ENCODE measurements around the gene SLC6A13.

The SLC6A13 gene

GRCh38 chr12:286531-287300, 24.1 kb upstream of the SLC6A13 start:
- Mint-ChIP-seq H3K36me3 (ENCODE audit: insufficient read depth) (peaks cover 51% of the 10 kb centered on the region), H3K4me3 (peak overlapping the region in 1 of 2 donors; percentile 34), H3K4me1 (ENCODE audit: low read depth in 2 of 2) (peaks cover 15 to 34% of the 10 kb centered on the region in 2 donors), H3K27ac (peak overlapping the region; percentile 65 to 84), H3K27me3 (no peaks in the 10 kb centered on the region), H3K9me3 (no peaks in the 10 kb centered on the region)
- ATAC-seq (replicated peaks) (no peak), DNase-seq (no peak)

- Mint-ChIP-seq H3K4me3 (no peak overlapping the region), H3K4me1 (ENCODE audit: low read depth in 2 of 2) (peaks cover 1 to 3% of the 10 kb centered on the region in 2 donors), H3K36me3 (ENCODE audit: insufficient read depth) (peaks cover 10% of the 10 kb centered on the region), H3K27ac (peak overlapping the region in 1 of 2 donors; percentile 71), H3K9me3 (peaks cover 0 to 2% of the 10 kb centered on the region in 2 donors), H3K27me3 (no peaks in the 10 kb centered on the region)
- DNase-seq (no peak), ATAC-seq (replicated peaks) (no peak)
Observed at GRCh38 chr12:278046-278445, 15.4 kb upstream of the SLC6A13 start.

- peaks cover 1 to 3% of the 10 kb centered on the region in 2 donors for H3K4me1 Mint-ChIP-seq (ENCODE audit: low read depth in 2 of 2)
- no peak for ATAC-seq (replicated peaks)
Observed at GRCh38 chr12:275812-276211, 13.2 kb upstream of the SLC6A13 start.

GRCh38 chr12:273382-273781, 10.7 kb upstream of the SLC6A13 start:
- H3K4me1 Mint-ChIP-seq (ENCODE audit: low read depth in 2 of 2), result peaks cover 1 to 3% of the 10 kb centered on the region in 2 donors
- ATAC-seq (replicated peaks), result no peak
- H3K36me3 Mint-ChIP-seq (ENCODE audit: insufficient read depth), result no peaks in the 10 kb centered on the region
- peaks cover 0 to 2% of the 10 kb centered on the region in 2 donors for H3K9me3 Mint-ChIP-seq
- no peak overlapping the region for H3K27ac Mint-ChIP-seq
- DNase-seq, result no peak
- no peaks in the 10 kb centered on the region for H3K27me3 Mint-ChIP-seq
- H3K4me3 Mint-ChIP-seq, result no peak overlapping the region

More at GRCh38 chr12:275812-276211, 13.2 kb upstream of the SLC6A13 start:
- no peaks in the 10 kb centered on the region for H3K27me3 Mint-ChIP-seq
- H3K9me3 Mint-ChIP-seq, result peaks cover 0 to 2% of the 10 kb centered on the region in 2 donors
- peaks cover 4% of the 10 kb centered on the region for H3K36me3 Mint-ChIP-seq (ENCODE audit: insufficient read depth)
- no peak overlapping the region for H3K4me3 Mint-ChIP-seq
- no peak overlapping the region for H3K27ac Mint-ChIP-seq
- DNase-seq, result no peak

GRCh38 chr12:272942-273341, 10.3 kb upstream of the SLC6A13 start:
- no peak for DNase-seq
- no peaks in the 10 kb centered on the region for H3K27me3 Mint-ChIP-seq
- no peaks in the 10 kb centered on the region for H3K9me3 Mint-ChIP-seq
- ATAC-seq (replicated peaks), result no peak
- peaks cover 0 to 3% of the 10 kb centered on the region in 2 donors for H3K4me1 Mint-ChIP-seq (ENCODE audit: low read depth in 2 of 2)
- H3K27ac Mint-ChIP-seq, result no peak overlapping the region
- no peak overlapping the region for H3K4me3 Mint-ChIP-seq
- H3K36me3 Mint-ChIP-seq (ENCODE audit: insufficient read depth), result no peaks in the 10 kb centered on the region

- Mint-ChIP-seq H3K4me3 (no peak overlapping the region), H3K9me3 (no peaks in the 10 kb centered on the region), H3K27me3 (no peaks in the 10 kb centered on the region), H3K4me1 (ENCODE audit: low read depth in 2 of 2) (no peaks in the 10 kb centered on the region), H3K36me3 (ENCODE audit: insufficient read depth) (no peaks in the 10 kb centered on the region), H3K27ac (no peak overlapping the region)
- ATAC-seq (replicated peaks) (no peak), DNase-seq (no peak)
Observed at GRCh38 chr12:271161-271560, 8.5 kb upstream of the SLC6A13 start.

- no peak overlapping the region for H3K4me3 Mint-ChIP-seq
- no peaks in the 10 kb centered on the region for H3K36me3 Mint-ChIP-seq (ENCODE audit: insufficient read depth)
Observed at GRCh38 chr12:269191-269590, 6.6 kb upstream of the SLC6A13 start.

GRCh38 chr12:268483-268840, 5.8 kb upstream of the SLC6A13 start:
- Mint-ChIP-seq H3K27me3 (no peaks in the 10 kb centered on the region), H3K4me1 (ENCODE audit: low read depth in 2 of 2) (peaks cover 0 to 1% of the 10 kb centered on the region in 2 donors), H3K36me3 (ENCODE audit: insufficient read depth) (peaks cover 3% of the 10 kb centered on the region), H3K27ac (peak overlapping the region in 1 of 2 donors; percentile 8), H3K4me3 (no peak overlapping the region), H3K9me3 (no peaks in the 10 kb centered on the region)
- ATAC-seq (replicated peaks), result no peak
- DNase-seq, result no peak

More at GRCh38 chr12:269191-269590, 6.6 kb upstream of the SLC6A13 start:
- Mint-ChIP-seq H3K4me1 (ENCODE audit: low read depth in 2 of 2) (peaks cover 0 to 1% of the 10 kb centered on the region in 2 donors), H3K27me3 (no peaks in the 10 kb centered on the region), H3K27ac (no peak overlapping the region), H3K9me3 (no peaks in the 10 kb centered on the region)
- no peak for DNase-seq
- no peak for ATAC-seq (replicated peaks)

- no peaks in the 10 kb centered on the region for H3K27me3 Mint-ChIP-seq
- ATAC-seq (replicated peaks), result no peak
- no peak for DNase-seq
- no peaks in the 10 kb centered on the region for H3K9me3 Mint-ChIP-seq
- peaks cover 0 to 1% of the 10 kb centered on the region in 2 donors for H3K4me1 Mint-ChIP-seq (ENCODE audit: low read depth in 2 of 2)
- H3K27ac Mint-ChIP-seq, result peak overlapping the region in 1 of 2 donors; percentile 8
- no peak overlapping the region for H3K4me3 Mint-ChIP-seq
- peaks cover 3% of the 10 kb centered on the region for H3K36me3 Mint-ChIP-seq (ENCODE audit: insufficient read depth)
Observed at GRCh38 chr12:267581-268482, 5.2 kb upstream of the SLC6A13 start.

- H3K9me3 Mint-ChIP-seq, result no peaks in the 10 kb centered on the region
- no peak overlapping the region for H3K4me3 Mint-ChIP-seq
- peaks cover 3 to 9% of the 10 kb centered on the region in 2 donors for H3K27me3 Mint-ChIP-seq
- peaks cover 0 to 1% of the 10 kb centered on the region in 2 donors for H3K4me1 Mint-ChIP-seq (ENCODE audit: low read depth in 2 of 2)
- peaks cover 3% of the 10 kb centered on the region for H3K36me3 Mint-ChIP-seq (ENCODE audit: insufficient read depth)
- ATAC-seq (replicated peaks) (no peak), DNase-seq (no peak)
- no peak overlapping the region for H3K27ac Mint-ChIP-seq
Observed at GRCh38 chr12:265096-265495, 2.5 kb upstream of the SLC6A13 start.

- Mint-ChIP-seq H3K36me3 (ENCODE audit: insufficient read depth) (peaks cover 3% of the 10 kb centered on the region), H3K27me3 (peaks cover 9 to 16% of the 10 kb centered on the region in 2 donors), H3K27ac (no peak overlapping the region), H3K4me3 (no peak overlapping the region), H3K9me3 (no peaks in the 10 kb centered on the region), H3K4me1 (ENCODE audit: low read depth in 2 of 2) (peaks cover 0 to 1% of the 10 kb centered on the region in 2 donors)
- ATAC-seq (replicated peaks), result no peak
- no peak for DNase-seq
Observed at GRCh38 chr12:264269-264668, 1.6 kb upstream of the SLC6A13 start.

- H3K4me1 Mint-ChIP-seq (ENCODE audit: low read depth in 2 of 2), result peaks cover 0 to 1% of the 10 kb centered on the region in 2 donors
- DNase-seq (no peak), ATAC-seq (replicated peaks) (no peak)
- H3K36me3 Mint-ChIP-seq (ENCODE audit: insufficient read depth), result peaks cover 3% of the 10 kb centered on the region
- no peak overlapping the region for H3K27ac Mint-ChIP-seq
- H3K27me3 Mint-ChIP-seq, result peaks cover 11 to 19% of the 10 kb centered on the region in 2 donors
- no peak overlapping the region for H3K4me3 Mint-ChIP-seq
- no peaks in the 10 kb centered on the region for H3K9me3 Mint-ChIP-seq
Observed at GRCh38 chr12:263574-263973, 938 bp upstream of the SLC6A13 start.

GRCh38 chr12:262113-262512, 523 bp downstream of the SLC6A13 start:
- Mint-ChIP-seq H3K4me3 (no peak overlapping the region), H3K4me1 (ENCODE audit: low read depth in 2 of 2) (peaks cover 0 to 1% of the 10 kb centered on the region in 2 donors), H3K9me3 (no peaks in the 10 kb centered on the region), H3K27ac (no peak overlapping the region), H3K27me3 (peaks cover 21 to 33% of the 10 kb centered on the region in 2 donors), H3K36me3 (ENCODE audit: insufficient read depth) (peaks cover 3% of the 10 kb centered on the region)
- ATAC-seq (replicated peaks) (no peak), DNase-seq (no peak)
